Chondrocyte (in vitro differentiated cells): Measurements from ENCODE around the gene OR1K1. TPM values are rescaled to one million over a fixed set of nuclear protein-coding genes. Genes with fewer than 3 reads are reported as not detected.

ENCODE experiments used
- DNase-seq: peaks from one replicate; pipeline ENCODE4 v3.0.0; 2021; ENCODE audit warnings: mixed read lengths, low spot score
- H3K27ac Mint-ChIP-seq: one replicate; pipeline ENCODE4 v1.8.0; 2021; ENCODE audit warnings: mild to moderate bottlenecking, moderate library complexity, mixed read lengths; ENCODE audit not compliant: unreplicated experiment
- H3K27me3 Mint-ChIP-seq: 2 replicates; pipeline ENCODE4 v1.8.0; 2021; ENCODE audit warnings: low read depth, mixed read lengths
- H3K36me3 Mint-ChIP-seq: 2 replicates; pipeline ENCODE4 v1.8.0; 2021; ENCODE audit warnings: low read depth, mixed read lengths
- H3K4me1 Mint-ChIP-seq: 2 replicates; pipeline ENCODE4 v1.8.0; 2021; ENCODE audit warnings: low read depth, mild to moderate bottlenecking, mixed read lengths
- H3K4me3 Mint-ChIP-seq: one replicate; pipeline ENCODE4 v1.8.0; 2021; ENCODE audit warnings: mild to moderate bottlenecking, moderate library complexity, mixed read lengths; ENCODE audit not compliant: unreplicated experiment
- H3K9me3 Mint-ChIP-seq: 2 replicates; pipeline ENCODE4 v1.8.0; 2021; ENCODE audit warnings: low read depth, mixed read lengths
- long read RNA-seq: library from polyadenylated mRNA; stranded (forward); transcript quantifications from one replicate; pipeline ENCODE4 v2.0.0, GENCODE V29; 2021
- total RNA-seq: library from RNA; stranded (reverse); gene quantifications from 3 replicates; pipeline ENCODE4 v1.2.1, GENCODE V29; 2021
- TF ChIP-seq, protein P1 (sequence below): fragments of 200-600 bp; sonication (generic); IDR thresholded peaks from 2 replicates; pipeline ENCODE4 v1.5.0; 2021; ENCODE audit warnings: antibody characterized with exemption, mild to moderate bottlenecking, moderate library complexity

Gene OR1K1, protein sequence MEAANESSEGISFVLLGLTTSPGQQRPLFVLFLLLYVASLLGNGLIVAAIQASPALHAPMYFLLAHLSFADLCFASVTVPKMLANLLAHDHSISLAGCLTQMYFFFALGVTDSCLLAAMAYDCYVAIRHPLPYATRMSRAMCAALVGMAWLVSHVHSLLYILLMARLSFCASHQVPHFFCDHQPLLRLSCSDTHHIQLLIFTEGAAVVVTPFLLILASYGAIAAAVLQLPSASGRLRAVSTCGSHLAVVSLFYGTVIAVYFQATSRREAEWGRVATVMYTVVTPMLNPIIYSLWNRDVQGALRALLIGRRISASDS
- total RNA-seq: not detected in 3 replicates
- long read RNA-seq: 0 reads

DNA sequence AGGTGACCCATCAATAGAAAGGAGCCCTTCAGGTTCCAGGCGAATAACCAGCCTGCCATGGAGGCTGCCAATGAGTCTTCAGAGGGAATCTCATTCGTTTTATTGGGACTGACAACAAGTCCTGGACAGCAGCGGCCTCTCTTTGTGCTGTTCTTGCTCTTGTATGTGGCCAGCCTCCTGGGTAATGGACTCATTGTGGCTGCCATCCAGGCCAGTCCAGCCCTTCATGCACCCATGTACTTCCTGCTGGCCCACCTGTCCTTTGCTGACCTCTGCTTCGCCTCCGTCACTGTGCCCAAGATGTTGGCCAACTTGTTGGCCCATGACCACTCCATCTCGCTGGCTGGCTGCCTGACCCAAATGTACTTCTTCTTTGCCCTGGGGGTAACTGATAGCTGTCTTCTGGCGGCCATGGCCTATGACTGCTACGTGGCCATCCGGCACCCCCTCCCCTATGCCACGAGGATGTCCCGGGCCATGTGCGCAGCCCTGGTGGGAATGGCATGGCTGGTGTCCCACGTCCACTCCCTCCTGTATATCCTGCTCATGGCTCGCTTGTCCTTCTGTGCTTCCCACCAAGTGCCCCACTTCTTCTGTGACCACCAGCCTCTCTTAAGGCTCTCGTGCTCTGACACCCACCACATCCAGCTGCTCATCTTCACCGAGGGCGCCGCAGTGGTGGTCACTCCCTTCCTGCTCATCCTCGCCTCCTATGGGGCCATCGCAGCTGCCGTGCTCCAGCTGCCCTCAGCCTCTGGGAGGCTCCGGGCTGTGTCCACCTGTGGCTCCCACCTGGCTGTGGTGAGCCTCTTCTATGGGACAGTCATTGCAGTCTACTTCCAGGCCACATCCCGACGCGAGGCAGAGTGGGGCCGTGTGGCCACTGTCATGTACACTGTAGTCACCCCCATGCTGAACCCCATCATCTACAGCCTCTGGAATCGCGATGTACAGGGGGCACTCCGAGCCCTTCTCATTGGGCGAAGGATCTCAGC, at the start of gene OR1K1:
OR1K1 (plus strand) TSS at position 58 of the 995 bp plus-strand sequence; CDS start at position 58, 0 bp downstream.
- Mint-ChIP-seq H3K27me3 (peaks cover 11% of the 10 kb centered on the region), H3K4me3 (no peak within 1 kb of the TSS), H3K4me1 (no peaks in the 10 kb centered on the region), H3K36me3 (peaks cover 6% of the 10 kb centered on the region), H3K9me3 (no peaks in the 10 kb centered on the region), H3K27ac (no peak within 1 kb of the TSS)
- no peak for DNase-seq
- TF ChIP-seq, protein P1, sequence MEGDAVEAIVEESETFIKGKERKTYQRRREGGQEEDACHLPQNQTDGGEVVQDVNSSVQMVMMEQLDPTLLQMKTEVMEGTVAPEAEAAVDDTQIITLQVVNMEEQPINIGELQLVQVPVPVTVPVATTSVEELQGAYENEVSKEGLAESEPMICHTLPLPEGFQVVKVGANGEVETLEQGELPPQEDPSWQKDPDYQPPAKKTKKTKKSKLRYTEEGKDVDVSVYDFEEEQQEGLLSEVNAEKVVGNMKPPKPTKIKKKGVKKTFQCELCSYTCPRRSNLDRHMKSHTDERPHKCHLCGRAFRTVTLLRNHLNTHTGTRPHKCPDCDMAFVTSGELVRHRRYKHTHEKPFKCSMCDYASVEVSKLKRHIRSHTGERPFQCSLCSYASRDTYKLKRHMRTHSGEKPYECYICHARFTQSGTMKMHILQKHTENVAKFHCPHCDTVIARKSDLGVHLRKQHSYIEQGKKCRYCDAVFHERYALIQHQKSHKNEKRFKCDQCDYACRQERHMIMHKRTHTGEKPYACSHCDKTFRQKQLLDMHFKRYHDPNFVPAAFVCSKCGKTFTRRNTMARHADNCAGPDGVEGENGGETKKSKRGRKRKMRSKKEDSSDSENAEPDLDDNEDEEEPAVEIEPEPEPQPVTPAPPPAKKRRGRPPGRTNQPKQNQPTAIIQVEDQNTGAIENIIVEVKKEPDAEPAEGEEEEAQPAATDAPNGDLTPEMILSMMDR: no peak

DNA sequence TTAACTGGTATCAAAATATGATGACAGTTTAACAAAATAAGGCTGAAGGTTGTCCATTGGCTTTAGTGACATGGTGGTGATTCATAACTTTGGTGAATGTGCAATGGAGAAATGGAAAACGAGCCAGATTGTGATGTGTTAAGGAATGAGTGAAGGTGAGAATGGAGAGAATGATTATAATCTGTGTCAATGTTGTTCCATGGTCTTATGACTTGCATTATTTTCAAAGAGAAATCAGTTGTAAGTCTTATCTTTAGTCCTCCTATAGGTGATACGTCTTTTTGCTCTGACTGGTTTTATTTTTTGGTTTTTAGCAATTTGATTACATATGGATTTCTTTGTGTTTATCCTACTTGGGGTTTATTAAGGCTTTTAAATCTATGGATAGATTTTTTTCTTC, 45.1 kb upstream of the OR1K1 start:
- H3K9me3 Mint-ChIP-seq: peaks cover 21% of the 10 kb centered on the region
- TF ChIP-seq, protein P1: no peak
- H3K27me3 Mint-ChIP-seq: peaks cover under 1% of the 10 kb centered on the region
- no peak for DNase-seq
- no peak overlapping the region for H3K4me3 Mint-ChIP-seq
- H3K36me3 Mint-ChIP-seq: no peaks in the 10 kb centered on the region
- H3K27ac Mint-ChIP-seq: no peak overlapping the region
- H3K4me1 Mint-ChIP-seq: no peaks in the 10 kb centered on the region

DNA sequence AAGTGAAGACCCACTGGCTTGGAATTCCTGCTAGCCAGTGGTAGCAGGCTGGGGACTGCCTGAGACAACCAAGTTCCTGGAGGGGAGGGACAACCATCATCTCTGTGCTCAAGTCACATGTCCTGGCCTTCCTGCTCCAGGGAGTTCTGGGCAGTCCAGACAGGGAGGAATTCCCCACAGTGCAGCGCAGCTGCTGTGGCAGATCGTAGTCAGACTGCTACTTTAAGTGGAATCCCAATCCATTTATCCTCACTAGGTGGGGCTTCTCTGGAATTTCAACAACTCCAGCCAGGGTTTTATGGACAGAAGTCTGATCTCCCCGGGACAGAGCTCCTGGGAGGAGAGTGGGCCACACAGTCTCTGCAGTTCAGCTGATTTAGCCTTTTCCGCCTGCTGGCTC, 32.1 kb upstream of the OR1K1 start:
- no peaks in the 10 kb centered on the region for H3K4me1 Mint-ChIP-seq
- H3K4me3 Mint-ChIP-seq: no peak overlapping the region
- DNase-seq: no peak
- H3K27me3 Mint-ChIP-seq: peaks cover 12% of the 10 kb centered on the region
- H3K36me3 Mint-ChIP-seq: no peaks in the 10 kb centered on the region
- no peak overlapping the region for H3K27ac Mint-ChIP-seq
- TF ChIP-seq, protein P1: no peak
- peaks cover 37% of the 10 kb centered on the region for H3K9me3 Mint-ChIP-seq

DNA sequence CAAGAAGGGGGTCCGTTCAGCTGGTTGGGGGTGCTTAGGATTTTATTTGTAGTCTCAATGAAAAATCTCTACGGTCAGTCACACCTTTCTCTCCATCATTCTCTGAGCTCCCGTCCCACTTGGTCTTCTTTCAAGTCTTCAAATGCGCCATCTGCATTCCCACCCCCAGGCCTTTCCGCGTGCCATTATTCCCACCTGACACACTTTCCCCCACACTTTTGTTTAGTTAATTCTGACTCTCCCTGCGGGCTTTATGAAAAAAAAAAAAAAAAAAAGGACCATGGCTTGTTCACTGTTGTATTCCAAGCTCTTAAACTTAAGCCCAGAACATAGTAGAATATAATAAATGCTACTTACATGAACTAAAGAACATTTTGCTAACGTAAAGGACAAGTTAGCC, 22.9 kb upstream of the OR1K1 start:
- TF ChIP-seq, protein P1: no peak
- no peak for DNase-seq
- Mint-ChIP-seq H3K4me1 (peaks cover 10% of the 10 kb centered on the region), H3K9me3 (peaks cover 13% of the 10 kb centered on the region), H3K36me3 (peaks cover 3% of the 10 kb centered on the region), H3K27me3 (peaks cover 16% of the 10 kb centered on the region), H3K4me3 (no peak overlapping the region), H3K27ac (no peak overlapping the region)

DNA sequence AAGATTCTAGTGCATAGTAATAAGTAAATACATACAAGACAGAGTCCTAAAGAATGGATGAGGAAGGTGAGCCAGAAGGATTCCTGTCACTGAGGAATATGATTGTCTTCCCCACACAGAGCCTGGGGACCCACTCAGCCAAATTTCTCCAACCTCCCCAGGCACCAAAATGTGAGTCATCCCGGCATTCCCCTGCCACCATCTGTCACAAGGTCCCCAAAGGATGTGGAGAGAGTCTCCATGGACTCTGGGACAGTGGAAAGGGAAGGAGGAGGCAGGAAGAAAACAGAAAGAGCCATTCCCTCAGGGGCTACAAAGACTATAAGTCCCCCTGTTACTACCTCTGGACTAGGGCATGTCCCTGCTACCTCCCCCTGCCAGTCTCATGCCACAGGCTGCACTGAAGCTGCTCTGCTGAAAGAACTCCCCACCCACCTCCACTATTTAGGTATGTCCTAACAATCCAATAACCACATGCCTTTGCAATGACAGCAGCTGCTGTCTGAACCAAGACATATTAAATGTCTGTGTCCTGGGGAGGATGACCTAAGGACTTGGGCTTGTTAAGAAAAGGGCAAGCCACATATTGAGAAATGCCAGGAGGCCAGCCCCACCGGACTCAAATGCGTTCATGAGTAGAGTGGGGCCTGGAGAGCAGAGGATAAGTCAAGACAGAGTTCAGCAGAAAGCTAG, 21.8 kb upstream of the OR1K1 start:
- no peak for DNase-seq
- TF ChIP-seq, protein P1: no peak
- H3K36me3 Mint-ChIP-seq: peaks cover 3% of the 10 kb centered on the region
- H3K9me3 Mint-ChIP-seq: peaks cover 8% of the 10 kb centered on the region
- no peak overlapping the region for H3K4me3 Mint-ChIP-seq
- H3K4me1 Mint-ChIP-seq: peaks cover 10% of the 10 kb centered on the region
- H3K27ac Mint-ChIP-seq: no peak overlapping the region
- peaks cover 8% of the 10 kb centered on the region for H3K27me3 Mint-ChIP-seq
